Ovary (tissue), 9 donors: Measurements from ENCODE around the gene ST3GAL3. TPM values are rescaled to one million over a fixed set of nuclear protein-coding genes. Genes with fewer than 3 reads are reported as not detected.

Experiments used
- DNase-seq, 5 donors: peaks; one replicate each; pipeline ENCODE4 v3.0.0-alpha.2; 2019 to 2020
- H3K27ac ChIP-seq, 2 donors: fragments of 200-600 bp; one replicate each; pipeline versions ENCODE4 v1.5.1 to v1.8.0; 2019 to 2022
- H3K27me3 ChIP-seq: fragments of 200-600 bp; one replicate; pipeline ENCODE4 v1.8.0; 2022
- H3K36me3 ChIP-seq: fragments of 200-600 bp; sonication (generic); one replicate; pipeline ENCODE4 v1.5.1; 2019
- H3K4me1 ChIP-seq: one replicate; pipeline ENCODE4 v1.8.1; 2013; ENCODE audit warnings: mild to moderate bottlenecking, moderate library complexity; ENCODE audit not compliant: insufficient read depth
- H3K4me3 ChIP-seq: fragments of 200-600 bp; sonication (generic); one replicate; pipeline ENCODE4 v1.5.1; 2017
- H3K9me3 ChIP-seq, 2 donors: fragments of 200-600 bp in 1 of 2; sonication (generic) in 1 of 2; one replicate each; pipeline versions ENCODE4 v1.5.1 to v1.8.1; 2013 to 2019; ENCODE audit warnings: mild to moderate bottlenecking in 1 of 2, moderate library complexity in 1 of 2
- EP300 ChIP-seq: sonication (generic); formaldehyde crosslinking; IDR thresholded peaks from one replicate; pipeline ENCODE4 v1.6.1; 2017; ENCODE audit warnings: antibody characterized with exemption
- POLR2A ChIP-seq: fragments of 450-650 bp; IDR thresholded peaks from one replicate; pipeline ENCODE4 v1.6.1; 2017; ENCODE audit warnings: antibody characterized with exemption, mild to moderate bottlenecking, moderate library complexity
- WGBS, 3 donors: extraction: QIAGEN DNeasy Blood & Tissue Kit in 1 of 3; methylation state at CpG; one replicate each; pipeline versions ENCODE4 v1.1.5 to v1.1.7; 2013 to 2017; 5-methylcytosine and 5-hydroxymethylcytosine counted together
- intact Hi-C, 4 donors: fragments of 100-400 bp; cut with DNase I; formaldehyde crosslinking; loops; one replicate each; pipeline versions ENCODE4 v1.11.0 to v1.15.1; 2022 to 2023
- microRNA-seq, 3 donors: library from miRNA; unstranded; fragments of <30 nt; microRNA quantifications; one replicate each; pipeline versions ENCODE4 to v1.2.0, GENCODE V29; 2019 to 2020
- polyA plus RNA-seq, 2 donors: library from polyadenylated mRNA; stranded (reverse); fragments of 200-250 nt in 1 of 2; fragments of 350-450 nt in 1 of 2; fragmentation: Illumina TruSeq in 1 of 2; extraction: RNeasy Lipid Tissue Mini Kit (QIAGEN cat#74804) in 1 of 2; gene quantifications; one replicate each; pipeline ENCODE4 v1.2.3, GENCODE V29; 2013 to 2014
- small RNA-seq: library from RNA; depleted of rRNA; stranded (forward); fragments of <200 nt; gene quantifications from one replicate; pipeline ENCODE3, GENCODE V24; 2016
- total RNA-seq, 7 donors: library from RNA; depleted of rRNA in 2 of 7; stranded (reverse); fragments of >200 nt in 2 of 7; fragmentation: NEBNext Ultra II Directional in 3 of 7; extraction: Animal tissue kit (Norgen Biotek cat#: 25700) in 3 of 7; gene quantifications; one replicate each; pipeline versions ENCODE4 v1.1.0 to v1.2.4, GENCODE V29; 2016 to 2023
- TF ChIP-seq, protein P1 (sequence below), 3 donors: fragments of 450-650 bp in 2 of 3; fragments of 200-600 bp in 1 of 3; IDR thresholded peaks; one replicate each; pipeline versions ENCODE4 v1.5.1 to v1.8.0; 2016 to 2022; ENCODE audit warnings: antibody characterized with exemption in 3 of 3, mild to moderate bottlenecking in 1 of 3
- donor health status: DM: no; HTN: no; CAD: no; lungs with moderate emphysema.
- donor health status: DM: no; HTN: no; CAD: no.
- donor health status: Bipolar disorder and iron deficiency.
- donor health status: DM: yes; HTN: yes; CAD: no.
- donor health status: DM: no; HTN: no; CAD: no.
- donor health status: DM: yes; HTN: yes; CAD: no.

Gene ST3GAL3
- total and polyA plus RNA-seq, 9 donors: 11.4 to 43.3 (median 27.1) TPM

DNA sequence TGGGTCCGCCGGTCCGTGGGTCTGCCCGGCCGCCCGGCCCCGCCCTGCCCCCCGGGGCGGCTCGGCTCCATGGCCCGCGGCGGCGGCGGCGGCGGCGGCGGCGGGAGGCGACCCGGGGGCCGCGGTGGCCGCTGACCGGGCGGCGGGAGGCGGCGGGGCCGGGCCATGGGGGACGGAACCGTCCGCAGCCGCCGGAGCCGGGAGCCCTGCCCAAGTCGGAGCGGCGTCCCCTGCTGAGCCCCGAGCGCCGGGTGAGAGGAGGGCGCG, 271.9 kb downstream of the ST3GAL3 start:
- no peak for TF ChIP-seq POLR2A
- TF ChIP-seq EP300: no peak
- TF ChIP-seq, protein P1, sequence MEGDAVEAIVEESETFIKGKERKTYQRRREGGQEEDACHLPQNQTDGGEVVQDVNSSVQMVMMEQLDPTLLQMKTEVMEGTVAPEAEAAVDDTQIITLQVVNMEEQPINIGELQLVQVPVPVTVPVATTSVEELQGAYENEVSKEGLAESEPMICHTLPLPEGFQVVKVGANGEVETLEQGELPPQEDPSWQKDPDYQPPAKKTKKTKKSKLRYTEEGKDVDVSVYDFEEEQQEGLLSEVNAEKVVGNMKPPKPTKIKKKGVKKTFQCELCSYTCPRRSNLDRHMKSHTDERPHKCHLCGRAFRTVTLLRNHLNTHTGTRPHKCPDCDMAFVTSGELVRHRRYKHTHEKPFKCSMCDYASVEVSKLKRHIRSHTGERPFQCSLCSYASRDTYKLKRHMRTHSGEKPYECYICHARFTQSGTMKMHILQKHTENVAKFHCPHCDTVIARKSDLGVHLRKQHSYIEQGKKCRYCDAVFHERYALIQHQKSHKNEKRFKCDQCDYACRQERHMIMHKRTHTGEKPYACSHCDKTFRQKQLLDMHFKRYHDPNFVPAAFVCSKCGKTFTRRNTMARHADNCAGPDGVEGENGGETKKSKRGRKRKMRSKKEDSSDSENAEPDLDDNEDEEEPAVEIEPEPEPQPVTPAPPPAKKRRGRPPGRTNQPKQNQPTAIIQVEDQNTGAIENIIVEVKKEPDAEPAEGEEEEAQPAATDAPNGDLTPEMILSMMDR (IDR thresholded peaks at IDR 0.05): no peak
- no peaks in the 10 kb centered on the region for H3K9me3 ChIP-seq
- 0 to 1% methylated on average over 9 to 45 of the region's 45 CpGs; no CpG with 5 or more reads in 1 of the 3 donors for WGBS, 3 donors
- H3K27ac ChIP-seq: peak overlapping the region; percentile 49 to 64
- H3K4me3 ChIP-seq: peak overlapping the region; percentile 84
- H3K4me1 ChIP-seq: peaks cover 13% of the 10 kb centered on the region
- no peaks in the 10 kb centered on the region for H3K36me3 ChIP-seq
- no peaks in the 10 kb centered on the region for H3K27me3 ChIP-seq
- intact Hi-C loops: no loop called here
- DNase-seq: no peak

DNA sequence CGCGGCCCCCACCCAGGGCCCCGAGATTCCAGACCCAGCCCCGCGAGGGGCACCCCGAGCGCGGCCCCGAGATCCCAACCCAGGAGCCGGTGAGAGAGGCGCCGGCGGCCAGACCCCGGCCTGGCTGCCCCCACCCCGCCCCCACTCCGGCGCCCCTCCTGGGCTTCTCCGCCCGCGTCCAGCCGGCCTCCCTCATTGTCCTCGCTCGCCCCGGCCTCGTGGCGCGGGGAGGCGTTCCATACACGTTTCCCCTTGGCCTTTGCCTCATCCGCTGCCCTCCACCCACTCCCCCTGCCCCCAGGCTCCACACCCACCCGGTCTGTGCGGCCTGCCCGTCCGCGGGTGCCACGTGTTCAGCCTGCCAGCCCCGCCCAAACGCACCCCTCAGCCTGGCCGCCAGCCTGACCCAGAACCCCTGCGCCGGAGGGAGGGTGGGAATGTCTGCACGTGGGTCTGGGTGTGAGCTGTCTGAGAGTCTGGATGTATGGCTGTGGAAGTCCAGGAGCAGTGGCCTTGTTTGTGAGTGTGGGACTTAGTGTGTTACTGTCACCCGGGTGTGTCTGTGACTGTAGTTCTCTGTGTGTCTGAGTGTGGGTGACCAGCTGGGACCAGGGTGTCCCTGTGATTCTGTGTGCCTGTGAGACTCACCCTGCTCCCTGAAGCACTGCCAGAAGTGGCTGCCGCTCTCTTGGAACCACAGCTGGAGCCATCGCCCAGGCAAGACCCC, 272.4 kb downstream of the ST3GAL3 start:
- peaks cover 13% of the 10 kb centered on the region for H3K4me1 ChIP-seq
- WGBS, 3 donors: 2 to 3% (median 3%) methylated on average over 22 to 45 of the region's 45 CpGs
- peak overlapping the region; percentile 84 for H3K4me3 ChIP-seq
- no peaks in the 10 kb centered on the region for H3K36me3 ChIP-seq
- no peaks in the 10 kb centered on the region for H3K9me3 ChIP-seq
- intact Hi-C loops: no loop called here
- TF ChIP-seq POLR2A (no peak), EP300 (no peak)
- TF ChIP-seq, protein P1 (IDR thresholded peaks at IDR 0.05): no peak
- H3K27ac ChIP-seq: peak overlapping the region; percentile 49 to 64
- H3K27me3 ChIP-seq: no peaks in the 10 kb centered on the region
- peak; percentile 54 to 78 (median 70) for DNase-seq

DNA sequence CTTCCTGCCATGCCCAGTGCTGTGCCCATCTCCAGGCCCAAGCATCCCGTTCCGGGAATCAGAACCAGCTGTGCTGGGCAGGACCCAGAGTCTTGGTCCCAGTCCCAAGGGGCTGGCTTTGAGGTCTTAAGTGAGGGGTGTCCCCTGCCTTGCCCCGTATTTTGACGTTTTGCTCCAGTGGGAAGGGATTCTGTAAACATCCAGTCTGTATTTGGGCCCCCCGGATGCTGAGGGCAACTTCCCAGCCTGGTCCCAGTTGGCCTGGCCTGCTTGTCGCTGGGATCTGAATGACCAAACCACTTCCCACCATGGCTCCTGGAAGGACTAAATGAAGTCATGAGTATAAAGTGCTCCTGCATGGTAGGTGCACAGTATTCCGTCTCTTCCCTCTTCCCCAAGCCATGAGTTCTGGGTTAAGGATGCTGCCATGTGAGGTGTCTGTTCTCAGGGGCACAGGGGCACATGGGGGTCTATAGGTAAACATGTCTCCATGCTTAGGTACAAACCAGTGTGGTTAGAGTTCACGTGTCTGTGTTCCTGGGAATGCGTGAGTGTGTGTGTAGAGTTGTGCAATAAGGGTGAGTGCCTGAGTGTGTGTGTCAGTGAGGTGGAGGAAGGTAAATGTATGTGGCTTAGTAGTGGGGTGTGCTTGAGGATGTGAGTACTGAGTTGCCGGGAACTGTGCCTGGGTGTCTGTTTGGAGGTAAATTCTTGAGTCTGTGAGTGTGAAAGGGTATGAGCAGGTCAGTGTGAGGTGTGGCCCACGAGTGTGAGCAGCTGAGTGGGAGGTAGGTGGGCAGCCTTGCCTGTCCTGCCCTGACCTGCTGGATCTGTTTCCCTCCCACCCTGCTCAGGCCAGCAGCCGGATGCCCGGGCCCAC, 273.2 kb downstream of the ST3GAL3 start:
- WGBS, 3 donors: 44 to 61% (median 47%) methylated on average over 13 of the region's 13 CpGs
- no peaks in the 10 kb centered on the region for H3K9me3 ChIP-seq
- H3K4me1 ChIP-seq: peaks cover 12% of the 10 kb centered on the region
- no peaks in the 10 kb centered on the region for H3K36me3 ChIP-seq
- intact Hi-C loops: no loop called here
- peak overlapping the region; percentile 49 to 64 for H3K27ac ChIP-seq
- H3K27me3 ChIP-seq: no peaks in the 10 kb centered on the region
- DNase-seq: no peak
- TF ChIP-seq, protein P1 (IDR thresholded peaks at IDR 0.05): no peak
- no peak for TF ChIP-seq EP300
- TF ChIP-seq POLR2A: no peak
- H3K4me3 ChIP-seq: peak overlapping the region; percentile 84

Small RNAs within 50 kb of the gene (microRNA-seq; reads per million reads assigned to microRNA genes)
- 0 reads per million in 3 donors for gene MIR6079

Small RNAs within 50 kb of the gene (small RNA-seq; reads per million reads assigned to genes)
- gene AL451062.2 (not detected), gene RF00026 (not detected)

Other genes starting within 250 kb of the ST3GAL3 start
- gene PTPRF, start 176.7 kb upstream of the ST3GAL3 start, total RNA-seq: 100 to 1,000 TPM in 3 of 7 donors, 10 to 100 TPM in 4; 26.3 to 165 (median 95.5) TPM
- gene PTPRF, start 176.7 kb upstream of the ST3GAL3 start, polyA plus RNA-seq: 10 to 100 TPM; 24.4 to 35.4 TPM
- gene KDM4A, start 57.4 kb upstream of the ST3GAL3 start, total RNA-seq: 10 to 100 TPM; 23.1 to 48.5 (median 34.3) TPM
- gene KDM4A, start 57.4 kb upstream of the ST3GAL3 start, polyA plus RNA-seq: 10 to 100 TPM; 16.5 to 42.8 TPM
- 1 to 10 TPM in 3 of 7 donors, under 1 TPM in 4; 0.72 to 1.3 (median 0.92) TPM for gene ARTN, start 226.3 kb downstream of the ST3GAL3 start, total RNA-seq
- gene ARTN, start 226.3 kb downstream of the ST3GAL3 start, polyA plus RNA-seq: under 1 TPM in 1 of 2 donors, not detected in 1; 0.75 TPM
- 10 to 100 TPM in 6 of 7 donors, 1 to 10 TPM in 1; 8.6 to 30.3 (median 20.9) TPM for gene IPO13, start 239.4 kb downstream of the ST3GAL3 start, total RNA-seq
- gene IPO13, start 239.4 kb downstream of the ST3GAL3 start, polyA plus RNA-seq: 10 to 100 TPM in 1 of 2 donors, 1 to 10 TPM in 1; 10.0 to 15.3 TPM